H1 (cell line): ENCODE results near the gene ACTR8. TPM values are rescaled to one million over a fixed set of nuclear protein-coding genes. Genes with fewer than 3 reads are reported as not detected.

Experiments
- TBP ChIP-seq: IDR thresholded peaks from 2 replicates; pipeline ENCODE4 v1.6.1; 2011; ENCODE audit warnings: low read depth, low read length, improper control_type of control experiment
- polyA plus RNA-seq, 7 experiments: library from polyadenylated mRNA; depleted of rRNA in 3 of 7; stranded (reverse) in 5 of 7; unstranded in 2 of 7; fragments of >200 nt in 5 of 7; fragments of 200-250 nt in 2 of 7; gene quantifications; 1 replicate in 5 of 7; 2 replicates in 1 of 7; 4 replicates in 1 of 7; pipeline versions ENCODE4 v1.2.1 to v1.2.3, GENCODE V29; 2011 to 2013; ENCODE audit warnings: missing spikeins in 2 of 7, mixed read lengths in 2 of 7
- total RNA-seq: library from RNA; stranded (reverse); fragmentation: NEBNext Ultra II Directional; extraction: Animal tissue kit (Norgen Biotek cat#: 25700); gene quantifications from 2 replicates; pipeline ENCODE4 v1.2.1, GENCODE V29; 2021

Gene ACTR8
- total and polyA plus RNA-seq, 2 of the 8 experiments (the other 6 are each of a cell fraction or from before 2014, with no cell fraction given) = 8.3 to 26.9 TPM

DNA sequence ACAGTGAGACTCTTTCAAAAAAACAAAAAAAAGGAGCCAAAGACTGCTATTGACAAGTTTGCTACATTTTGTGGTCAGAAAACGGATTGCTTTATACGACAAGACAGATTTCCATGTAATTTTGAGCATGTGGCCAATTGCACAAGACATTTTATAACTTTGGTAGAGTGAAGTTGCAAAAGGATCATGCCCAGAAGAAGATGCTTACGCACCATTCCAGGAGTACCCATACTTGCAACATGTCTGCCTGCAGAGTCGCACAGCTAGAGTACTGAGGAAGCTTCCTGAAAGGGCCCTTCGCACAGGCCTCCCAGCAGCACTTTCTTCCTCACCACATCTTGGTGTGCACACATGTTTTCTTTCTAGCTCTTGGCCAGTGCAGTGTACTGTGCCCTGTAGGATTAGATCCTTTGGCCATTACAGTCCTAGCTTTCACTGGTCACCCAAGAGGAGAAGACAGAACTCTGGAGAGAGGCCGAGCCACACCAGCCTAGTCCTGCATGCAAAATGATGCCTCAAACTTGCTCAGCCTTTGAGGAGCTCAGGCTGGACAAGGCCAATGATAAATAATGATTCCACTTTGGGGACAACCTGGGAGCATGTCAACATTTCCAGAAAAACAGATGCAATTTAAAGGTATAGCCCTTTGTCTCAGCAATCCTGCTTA, 47.4 kb downstream of the ACTR8 start (continued):
- no peak for TF ChIP-seq TBP
- TF ChIP-seq, all 59 proteins: peak for 0
